ENCODE results near the gene CXorf58.

- no peak for TF ChIP-seq CTCF (IDR thresholded peaks at IDR 0.05; ENCODE audit: insufficient read depth, low read depth, low read length)
- no peak for TF ChIP-seq EZH2 (IDR thresholded peaks at IDR 0.05; ENCODE audit: insufficient read depth, low read length)
These were observed 3.5 kb downstream of the CXorf58 start for GRCh38 chrX:23911126-23911835.
